NCI-H187 treated with DMSO at 0.1 percent for 48 hours (cell line): Measurements from ENCODE around the gene RNASEH2A.
"Not testable (repeated sequence)": the region's sequence is repeated elsewhere in the genome, so short reads cannot be mapped to it uniquely, and the experiment has no call there.

Source experiments
- DNase-seq: peaks from one replicate; lab custom pipeline; 2025; lab: John Stamatoyannopoulos, UW

Gene RNASEH2A

GRCh38 chr19:12834566-12834943, 28.2 kb downstream of the RNASEH2A start, which contains the start of gene RTBDN:
Gene RTBDN (minus strand): TSS chr19:12834579. CDS start chr19:12829979, 4,600 bp downstream.
- DNase-seq = no peak

GRCh38 chr19:12834976-12835757, 28.8 kb downstream of the RNASEH2A start:
- DNase-seq = no peak

- no peak for DNase-seq
These were observed 30.1 kb downstream of the RNASEH2A start for GRCh38 chr19:12836529-12836863.

- DNase-seq = no peak
These were observed 30.8 kb downstream of the RNASEH2A start for GRCh38 chr19:12837225-12837624.

- DNase-seq = no peak
These were observed 31.9 kb downstream of the RNASEH2A start, which contains the start of gene MAST1 for GRCh38 chr19:12838182-12838885. Gene MAST1 (plus strand): TSS chr19:12838515. CDS start chr19:12838573, 58 bp downstream.

- no peak for DNase-seq
These were observed 32.7 kb downstream of the RNASEH2A start for GRCh38 chr19:12838886-12839756.

GRCh38 chr19:12840091-12841079, 34.0 kb downstream of the RNASEH2A start:
- peak; percentile 52 for DNase-seq

GRCh38 chr19:12841094-12841493, 34.7 kb downstream of the RNASEH2A start:
- no peak for DNase-seq

- DNase-seq = no peak
These were observed 36.1 kb downstream of the RNASEH2A start for GRCh38 chr19:12842511-12842910.

GRCh38 chr19:12843328-12843727, 36.9 kb downstream of the RNASEH2A start:
- DNase-seq = no peak

GRCh38 chr19:12843999-12844732, 37.8 kb downstream of the RNASEH2A start:
- DNase-seq = no peak

- not testable (repeated sequence) for DNase-seq
These were observed 40.2 kb downstream of the RNASEH2A start for GRCh38 chr19:12846613-12847012.

- DNase-seq = no peak
These were observed 41.1 kb downstream of the RNASEH2A start for GRCh38 chr19:12847159-12848139.

- no peak for DNase-seq
These were observed 50.3 kb downstream of the RNASEH2A start for GRCh38 chr19:12856653-12857052.

- no peak for DNase-seq
These were observed 51.9 kb downstream of the RNASEH2A start for GRCh38 chr19:12858041-12858928.

- DNase-seq = no peak
These were observed 53.2 kb downstream of the RNASEH2A start for GRCh38 chr19:12859546-12859945.
